Measurements from ENCODE around the gene MDM4.

Gene MDM4

GRCh38 chr1:204578867-204579664 lies 62.9 kb downstream of the MDM4 start:
- H2BK120ac ChIP-seq (ENCODE audit: low read depth, low read length) = no peak overlapping the region
- no peak overlapping the region for H4K8ac ChIP-seq (ENCODE audit: low read depth, low read length)
- peaks cover 3% of the 10 kb centered on the region in 2 donors for H3K9me3 ChIP-seq (replicated peaks in 1 of 2; ENCODE audit: control insufficient read depth in 2 of 2, insufficient read depth in 1 of 2, low read depth in 1 of 2, low read length in 2 of 2)
- H3K27me3 ChIP-seq (ENCODE audit: control insufficient read depth in 3 of 3, insufficient read depth in 3 of 3, low read depth in 1 of 3, low read length in 3 of 3) = no peaks in the 10 kb centered on the region
- no peak overlapping the region for H4K91ac ChIP-seq (ENCODE audit: low read depth, low read length, poor library complexity)
- no peak overlapping the region for H3K9ac ChIP-seq (ENCODE audit: low read depth, low read length, poor library complexity)
- DNase-seq (ENCODE audit: low spot score) = no peak
- H3K4me2 ChIP-seq (ENCODE audit: insufficient read depth, low read length, poor library complexity, severe bottlenecking) = no peak overlapping the region
- no peak overlapping the region for H3K4ac ChIP-seq (ENCODE audit: low read length)
- peaks cover 18% of the 10 kb centered on the region in 2 donors for H3K4me1 ChIP-seq (ENCODE audit: control insufficient read depth in 2 of 2, insufficient read depth in 1 of 2, low read depth in 1 of 2, low read length in 2 of 2)
- no peak overlapping the region for H3K23ac ChIP-seq (ENCODE audit: low read depth, low read length, poor library complexity)
- H3K14ac ChIP-seq (ENCODE audit: low read length) = no peak overlapping the region
- no peak overlapping the region for H2BK5ac ChIP-seq (ENCODE audit: low read length)
- no peaks in the 10 kb centered on the region for H3K36me3 ChIP-seq (replicated peaks in 1 of 2; ENCODE audit: control insufficient read depth in 2 of 2, insufficient read depth in 2 of 2, low read length in 2 of 2)
- no peak overlapping the region for H3K4me3 ChIP-seq (ENCODE audit: low read length in 2 of 2)
- no CpG with 5 or more reads among the region's 18 CpGs for WGBS, 2 donors (ENCODE audit: extremely low coverage in 2 of 2, insufficient read length in 2 of 2, insufficient replicate concordance in 1 of 2)
- H2AK5ac ChIP-seq (ENCODE audit: low read depth, low read length) = no peak overlapping the region
- no peaks in the 10 kb centered on the region for H3K79me1 ChIP-seq (ENCODE audit: low read depth, low read length)
- H3K18ac ChIP-seq (ENCODE audit: low read length) = peak overlapping the region; percentile 66
- no peak overlapping the region for H2BK12ac ChIP-seq (ENCODE audit: low read length)
- H3K27ac ChIP-seq (replicated peaks; ENCODE audit: low read length) = no peak overlapping the region
- H2BK15ac ChIP-seq (ENCODE audit: low read length) = no peak overlapping the region
- H2AFZ ChIP-seq (ENCODE audit: low read length) = peak overlapping the region; percentile 78

DNA sequence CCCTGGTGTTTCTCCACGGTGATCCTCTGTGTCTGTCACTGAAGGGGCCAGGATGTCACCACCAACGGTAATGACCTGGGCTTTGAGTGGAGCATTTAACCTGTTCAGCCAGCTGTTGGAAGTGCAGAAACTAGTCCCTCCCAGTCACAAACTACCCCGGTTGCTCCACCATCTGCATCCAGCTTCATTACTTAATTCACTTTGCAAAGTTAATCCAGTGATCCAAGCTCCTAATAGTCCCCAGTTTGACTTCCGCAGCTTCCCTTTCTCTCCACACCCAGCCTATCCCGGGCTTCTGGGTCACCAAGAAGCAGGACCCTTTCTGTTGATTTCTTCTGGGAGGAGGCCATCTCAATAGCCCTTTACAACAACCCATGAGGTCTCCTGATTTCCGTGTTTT lies 63.5 kb downstream of the MDM4 start:
- H4K91ac ChIP-seq (ENCODE audit: low read depth, low read length, poor library complexity) = no peak overlapping the region
- H2BK5ac ChIP-seq (ENCODE audit: low read length) = no peak overlapping the region
- H3K36me3 ChIP-seq (replicated peaks in 1 of 2; ENCODE audit: control insufficient read depth in 2 of 2, insufficient read depth in 2 of 2, low read length in 2 of 2) = no peaks in the 10 kb centered on the region
- H3K27me3 ChIP-seq (ENCODE audit: control insufficient read depth in 3 of 3, insufficient read depth in 3 of 3, low read depth in 1 of 3, low read length in 3 of 3) = no peaks in the 10 kb centered on the region
- no peak overlapping the region for H2BK12ac ChIP-seq (ENCODE audit: low read length)
- H3K4me1 ChIP-seq (ENCODE audit: control insufficient read depth in 2 of 2, insufficient read depth in 1 of 2, low read depth in 1 of 2, low read length in 2 of 2) = peaks cover 15% of the 10 kb centered on the region in 2 donors
- H2AK5ac ChIP-seq (ENCODE audit: low read depth, low read length) = peak overlapping the region; percentile 17
- no peak overlapping the region for H3K4ac ChIP-seq (ENCODE audit: low read length)
- H3K18ac ChIP-seq (ENCODE audit: low read length) = no peak overlapping the region
- no peak overlapping the region for H2BK15ac ChIP-seq (ENCODE audit: low read length)
- H2AFZ ChIP-seq (ENCODE audit: low read length) = no peak overlapping the region
- no CpG with 5 or more reads among the region's 6 CpGs for WGBS, 2 donors (ENCODE audit: extremely low coverage in 2 of 2, insufficient read length in 2 of 2, insufficient replicate concordance in 1 of 2)
- no peak overlapping the region for H3K14ac ChIP-seq (ENCODE audit: low read length)
- peaks cover 1 to 3% of the 10 kb centered on the region in 2 donors for H3K9me3 ChIP-seq (replicated peaks in 1 of 2; ENCODE audit: control insufficient read depth in 2 of 2, insufficient read depth in 1 of 2, low read depth in 1 of 2, low read length in 2 of 2)
- H3K23ac ChIP-seq (ENCODE audit: low read depth, low read length, poor library complexity) = no peak overlapping the region
- H3K79me1 ChIP-seq (ENCODE audit: low read depth, low read length) = no peaks in the 10 kb centered on the region
- DNase-seq (ENCODE audit: low spot score) = no peak
- H3K4me2 ChIP-seq (ENCODE audit: insufficient read depth, low read length, poor library complexity, severe bottlenecking) = no peak overlapping the region
- no peak overlapping the region for H3K27ac ChIP-seq (replicated peaks; ENCODE audit: low read length)
- no peak overlapping the region for H3K4me3 ChIP-seq (ENCODE audit: low read length in 2 of 2)
- H3K9ac ChIP-seq (ENCODE audit: low read depth, low read length, poor library complexity) = no peak overlapping the region
- H4K8ac ChIP-seq (ENCODE audit: low read depth, low read length) = no peak overlapping the region
- no peak overlapping the region for H2BK120ac ChIP-seq (ENCODE audit: low read depth, low read length)

DNA sequence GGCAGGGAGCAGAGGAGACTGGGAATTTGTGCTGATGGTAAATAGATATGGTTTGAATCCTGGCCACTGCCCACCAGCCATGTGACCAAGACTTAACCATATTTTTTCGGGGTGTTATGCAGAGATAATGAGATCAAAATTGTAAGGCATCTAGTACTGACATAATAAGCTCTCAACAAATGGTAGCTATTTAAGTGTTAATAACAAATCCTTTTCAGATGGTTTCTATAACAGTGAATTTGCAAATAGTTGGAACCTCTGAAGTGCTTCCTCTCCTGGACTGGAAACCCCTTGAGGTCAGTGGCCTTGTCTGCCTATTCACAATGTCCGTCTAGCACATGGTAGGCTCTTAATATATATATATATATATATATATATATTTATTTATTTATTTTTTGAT lies 64.7 kb downstream of the MDM4 start:
- H3K23ac ChIP-seq (ENCODE audit: low read depth, low read length, poor library complexity) = no peak overlapping the region
- H3K4ac ChIP-seq (ENCODE audit: low read length) = no peak overlapping the region
- H3K36me3 ChIP-seq (replicated peaks in 1 of 2; ENCODE audit: control insufficient read depth in 2 of 2, insufficient read depth in 2 of 2, low read length in 2 of 2) = no peaks in the 10 kb centered on the region
- no peak overlapping the region for H3K4me2 ChIP-seq (ENCODE audit: insufficient read depth, low read length, poor library complexity, severe bottlenecking)
- no peaks in the 10 kb centered on the region for H3K79me1 ChIP-seq (ENCODE audit: low read depth, low read length)
- no peak overlapping the region for H2BK12ac ChIP-seq (ENCODE audit: low read length)
- no peak overlapping the region for H2BK15ac ChIP-seq (ENCODE audit: low read length)
- H3K4me1 ChIP-seq (ENCODE audit: control insufficient read depth in 2 of 2, insufficient read depth in 1 of 2, low read depth in 1 of 2, low read length in 2 of 2) = peaks cover 9 to 15% of the 10 kb centered on the region in 2 donors
- H4K8ac ChIP-seq (ENCODE audit: low read depth, low read length) = no peak overlapping the region
- H4K91ac ChIP-seq (ENCODE audit: low read depth, low read length, poor library complexity) = no peak overlapping the region
- no peak overlapping the region for H2BK5ac ChIP-seq (ENCODE audit: low read length)
- WGBS, 2 donors (ENCODE audit: extremely low coverage in 2 of 2, insufficient read length in 2 of 2, insufficient replicate concordance in 1 of 2) = no CpG with 5 or more reads among the region's 2 CpGs
- no peak overlapping the region for H3K18ac ChIP-seq (ENCODE audit: low read length)
- DNase-seq (ENCODE audit: low spot score) = no peak
- H3K9ac ChIP-seq (ENCODE audit: low read depth, low read length, poor library complexity) = no peak overlapping the region
- H3K14ac ChIP-seq (ENCODE audit: low read length) = no peak overlapping the region
- H3K9me3 ChIP-seq (replicated peaks in 1 of 2; ENCODE audit: control insufficient read depth in 2 of 2, insufficient read depth in 1 of 2, low read depth in 1 of 2, low read length in 2 of 2) = no peaks in the 10 kb centered on the region
- no peaks in the 10 kb centered on the region for H3K27me3 ChIP-seq (ENCODE audit: control insufficient read depth in 3 of 3, insufficient read depth in 3 of 3, low read depth in 1 of 3, low read length in 3 of 3)
- H3K27ac ChIP-seq (replicated peaks; ENCODE audit: low read length) = no peak overlapping the region
- H2AFZ ChIP-seq (ENCODE audit: low read length) = no peak overlapping the region
- H2BK120ac ChIP-seq (ENCODE audit: low read depth, low read length) = no peak overlapping the region
- no peak overlapping the region for H2AK5ac ChIP-seq (ENCODE audit: low read depth, low read length)
- no peak overlapping the region for H3K4me3 ChIP-seq (ENCODE audit: low read length in 2 of 2)

- H4K91ac ChIP-seq (ENCODE audit: low read depth, low read length, poor library complexity) = no peak overlapping the region
- H3K4ac ChIP-seq (ENCODE audit: low read length) = no peak overlapping the region
- H2AK5ac ChIP-seq (ENCODE audit: low read depth, low read length) = no peak overlapping the region
- H2BK15ac ChIP-seq (ENCODE audit: low read length) = no peak overlapping the region
- no peak overlapping the region for H3K14ac ChIP-seq (ENCODE audit: low read length)
- H3K23ac ChIP-seq (ENCODE audit: low read depth, low read length, poor library complexity) = no peak overlapping the region
- H3K79me1 ChIP-seq (ENCODE audit: low read depth, low read length) = no peaks in the 10 kb centered on the region
- no peaks in the 10 kb centered on the region for H3K27me3 ChIP-seq (ENCODE audit: control insufficient read depth in 3 of 3, insufficient read depth in 3 of 3, low read depth in 1 of 3, low read length in 3 of 3)
- WGBS, 2 donors (ENCODE audit: extremely low coverage in 2 of 2, insufficient read length in 2 of 2, insufficient replicate concordance in 1 of 2) = no CpG with 5 or more reads among the region's 3 CpGs
- H4K8ac ChIP-seq (ENCODE audit: low read depth, low read length) = no peak overlapping the region
- H2BK12ac ChIP-seq (ENCODE audit: low read length) = no peak overlapping the region
- H3K4me2 ChIP-seq (ENCODE audit: insufficient read depth, low read length, poor library complexity, severe bottlenecking) = no peak overlapping the region
- H2BK5ac ChIP-seq (ENCODE audit: low read length) = no peak overlapping the region
- H2BK120ac ChIP-seq (ENCODE audit: low read depth, low read length) = no peak overlapping the region
- no peak overlapping the region for H3K18ac ChIP-seq (ENCODE audit: low read length)
- no peaks in the 10 kb centered on the region for H3K36me3 ChIP-seq (replicated peaks in 1 of 2; ENCODE audit: control insufficient read depth in 2 of 2, insufficient read depth in 2 of 2, low read length in 2 of 2)
- peaks cover 0 to 3% of the 10 kb centered on the region in 2 donors for H3K9me3 ChIP-seq (replicated peaks in 1 of 2; ENCODE audit: control insufficient read depth in 2 of 2, insufficient read depth in 1 of 2, low read depth in 1 of 2, low read length in 2 of 2)
- no peak overlapping the region for H3K9ac ChIP-seq (ENCODE audit: low read depth, low read length, poor library complexity)
- no peak for DNase-seq (ENCODE audit: low spot score)
- H3K4me3 ChIP-seq (ENCODE audit: low read length in 2 of 2) = no peak overlapping the region
- no peak overlapping the region for H3K27ac ChIP-seq (replicated peaks; ENCODE audit: low read length)
- H2AFZ ChIP-seq (ENCODE audit: low read length) = no peak overlapping the region
- H3K4me1 ChIP-seq (ENCODE audit: control insufficient read depth in 2 of 2, insufficient read depth in 1 of 2, low read depth in 1 of 2, low read length in 2 of 2) = peaks cover 2 to 9% of the 10 kb centered on the region in 2 donors
These were observed 65.6 kb downstream of the MDM4 start for GRCh38 chr1:204581759-204582158.
